H7 (cell line): ENCODE measurements around the gene ENPP6. TPM values are rescaled to one million over a fixed set of nuclear protein-coding genes. Genes with fewer than 3 reads are reported as not detected.

Experiments
- DNase-seq: peaks from one replicate; pipeline ENCODE4 v3.0.0; 2012
- H3K27me3 ChIP-seq: 2 replicates; pipeline ENCODE4 v1.6.0; 2011; ENCODE audit warnings: mild to moderate bottlenecking, low read length; ENCODE audit not compliant: control insufficient read depth, insufficient read depth
- H3K36me3 ChIP-seq: replicated peaks from 2 replicates; pipeline ENCODE4 v1.5.1; 2011; ENCODE audit warnings: low read length; ENCODE audit not compliant: control insufficient read depth, insufficient read depth
- H3K4me3 ChIP-seq: 2 replicates; pipeline ENCODE4 v1.5.1; 2011; ENCODE audit warnings: low read depth, mild to moderate bottlenecking, control low read depth, low read length, moderate library complexity; ENCODE audit not compliant: insufficient read depth
- total RNA-seq: library from RNA; depleted of rRNA; stranded (reverse); fragments of >200 nt; shearing (Covaris generic); gene quantifications from 2 replicates; pipeline ENCODE4 v1.2.3, GENCODE V29; 2014; rRNA removed

Gene ENPP6
- total RNA-seq: not detected in 2 replicates

GRCh38 chr4:184217634-184218033 lies at the start of gene ENPP6:
Gene ENPP6 (minus strand): TSS chr4:184217873. CDS start chr4:184217819, 54 bp downstream.
- Histone ChIP-seq H3K36me3 (no peaks in the 10 kb centered on the region), H3K4me3 (no peak within 1 kb of the TSS), H3K27me3 (no peaks in the 10 kb centered on the region)
- DNase-seq: no peak

- no peaks in the 10 kb centered on the region for H3K27me3 ChIP-seq
Observed at GRCh38 chr4:184267206-184267608, 49.5 kb upstream of the ENPP6 start.

GRCh38 chr4:184265546-184266351 lies 48.1 kb upstream of the ENPP6 start:
- no peaks in the 10 kb centered on the region for H3K36me3 ChIP-seq
- no peak overlapping the region for H3K4me3 ChIP-seq
- H3K27me3 ChIP-seq: no peaks in the 10 kb centered on the region
- no peak for DNase-seq

More at GRCh38 chr4:184267206-184267608, 49.5 kb upstream of the ENPP6 start:
- Histone ChIP-seq H3K4me3 (no peak overlapping the region), H3K36me3 (no peaks in the 10 kb centered on the region)
- DNase-seq: no peak

- peak; percentile 72 for DNase-seq
- Histone ChIP-seq H3K4me3 (no peak overlapping the region), H3K27me3 (no peaks in the 10 kb centered on the region), H3K36me3 (no peaks in the 10 kb centered on the region)
Observed at GRCh38 chr4:184263910-184264732, 46.4 kb upstream of the ENPP6 start.

GRCh38 chr4:184263461-184263860 lies 45.8 kb upstream of the ENPP6 start:
- DNase-seq: no peak

GRCh38 chr4:184262901-184263300 lies 45.2 kb upstream of the ENPP6 start:
- H3K27me3 ChIP-seq: no peaks in the 10 kb centered on the region; the same call in 1 of the 2 replicates
- DNase-seq: no peak
- no peak overlapping the region for H3K4me3 ChIP-seq
- no peaks in the 10 kb centered on the region for H3K36me3 ChIP-seq

More at GRCh38 chr4:184263461-184263860, 45.8 kb upstream of the ENPP6 start:
- Histone ChIP-seq H3K36me3 (no peaks in the 10 kb centered on the region), H3K27me3 (no peaks in the 10 kb centered on the region; the same call in 1 of the 2 replicates), H3K4me3 (no peak overlapping the region)

GRCh38 chr4:184261246-184261645 lies 43.6 kb upstream of the ENPP6 start:
- no peaks in the 10 kb centered on the region; the same call in 1 of the 2 replicates for H3K27me3 ChIP-seq
- no peak overlapping the region for H3K4me3 ChIP-seq
- H3K36me3 ChIP-seq: no peaks in the 10 kb centered on the region
- DNase-seq: no peak

- no peaks in the 10 kb centered on the region; the same call in 1 of the 2 replicates for H3K27me3 ChIP-seq
- no peak for DNase-seq
- no peaks in the 10 kb centered on the region for H3K36me3 ChIP-seq
- no peak overlapping the region for H3K4me3 ChIP-seq
Observed at GRCh38 chr4:184259866-184260265, 42.2 kb upstream of the ENPP6 start.

- Histone ChIP-seq H3K36me3 (no peaks in the 10 kb centered on the region), H3K27me3 (no peaks in the 10 kb centered on the region; the same call in 1 of the 2 replicates), H3K4me3 (no peak overlapping the region)
- no peak for DNase-seq
Observed at GRCh38 chr4:184259081-184259480, 41.4 kb upstream of the ENPP6 start.

- H3K4me3 ChIP-seq: no peak overlapping the region
- DNase-seq: no peak
- no peaks in the 10 kb centered on the region for H3K36me3 ChIP-seq
- no peaks in the 10 kb centered on the region; the same call in 1 of the 2 replicates for H3K27me3 ChIP-seq
Observed at GRCh38 chr4:184255871-184256642, 38.4 kb upstream of the ENPP6 start.

GRCh38 chr4:184255361-184255760 lies 37.7 kb upstream of the ENPP6 start:
- Histone ChIP-seq H3K27me3 (no peaks in the 10 kb centered on the region; the same call in 1 of the 2 replicates), H3K36me3 (no peaks in the 10 kb centered on the region), H3K4me3 (no peak overlapping the region)
- peak; percentile 19 for DNase-seq

- no peaks in the 10 kb centered on the region for H3K36me3 ChIP-seq
- H3K4me3 ChIP-seq: no peak overlapping the region
- no peak for DNase-seq
- no peaks in the 10 kb centered on the region for H3K27me3 ChIP-seq
Observed at GRCh38 chr4:184253072-184253420, 35.4 kb upstream of the ENPP6 start.

- Histone ChIP-seq H3K27me3 (no peaks in the 10 kb centered on the region), H3K36me3 (no peaks in the 10 kb centered on the region), H3K4me3 (no peak overlapping the region)
- DNase-seq: no peak
Observed at GRCh38 chr4:184252136-184253071, 34.7 kb upstream of the ENPP6 start.
